HG03196 (cell line): ENCODE results near the gene MUC6.

Experiments used
- ATAC-seq: cut with Tn5 transposase; IDR thresholded peaks from one replicate; pipeline ENCODE4 v1.9.1; 2021; ENCODE audit not compliant: unreplicated experiment

MUC6 gene

GRCh38 chr11:1072116-1072820 lies 35.8 kb upstream of the MUC6 start:
- no peak for ATAC-seq

GRCh38 chr11:1071571-1072115 lies 35.1 kb upstream of the MUC6 start:
- ATAC-seq = no peak

- ATAC-seq = no peak
Observed at GRCh38 chr11:1070594-1071462, 34.3 kb upstream of the MUC6 start.

DNA sequence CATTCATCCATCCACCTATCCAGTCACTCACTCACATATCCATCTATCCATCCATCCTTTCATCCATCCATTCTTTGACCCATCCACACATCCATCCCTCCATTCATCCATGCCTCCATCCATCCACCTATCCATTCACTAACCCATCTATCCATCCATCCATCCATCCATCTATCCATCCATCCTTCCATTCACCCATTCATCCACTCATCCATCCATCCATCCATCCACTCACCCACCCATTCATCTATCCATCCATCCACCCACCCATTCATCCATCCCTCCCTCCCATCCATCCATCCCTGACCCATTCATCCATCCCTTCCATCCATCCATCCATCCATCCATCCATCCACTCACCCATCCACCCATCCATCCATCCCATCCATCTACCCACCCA lies 33.2 kb upstream of the MUC6 start:
- no peak for ATAC-seq

- ATAC-seq = no peak
Observed at GRCh38 chr11:1067812-1068496, 31.4 kb upstream of the MUC6 start.

DNA sequence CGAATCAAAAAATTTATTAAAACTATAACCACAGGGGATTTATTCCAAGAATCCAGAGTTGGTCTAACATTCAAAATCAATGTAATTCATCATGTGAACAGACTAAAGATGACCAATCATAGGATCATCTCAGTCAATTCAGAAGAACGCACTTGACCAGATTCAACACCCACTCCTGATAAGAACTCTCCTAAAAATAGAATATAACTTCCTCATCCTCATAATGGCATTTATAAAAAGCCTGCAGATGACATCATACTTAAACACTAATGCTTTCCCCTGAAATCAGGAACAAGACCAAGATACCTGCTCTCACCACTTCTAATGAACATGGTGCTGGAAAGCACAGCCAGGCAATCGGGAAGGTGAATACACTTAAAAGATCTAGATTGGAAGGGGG lies 27.6 kb upstream of the MUC6 start:
- no peak for ATAC-seq

DNA sequence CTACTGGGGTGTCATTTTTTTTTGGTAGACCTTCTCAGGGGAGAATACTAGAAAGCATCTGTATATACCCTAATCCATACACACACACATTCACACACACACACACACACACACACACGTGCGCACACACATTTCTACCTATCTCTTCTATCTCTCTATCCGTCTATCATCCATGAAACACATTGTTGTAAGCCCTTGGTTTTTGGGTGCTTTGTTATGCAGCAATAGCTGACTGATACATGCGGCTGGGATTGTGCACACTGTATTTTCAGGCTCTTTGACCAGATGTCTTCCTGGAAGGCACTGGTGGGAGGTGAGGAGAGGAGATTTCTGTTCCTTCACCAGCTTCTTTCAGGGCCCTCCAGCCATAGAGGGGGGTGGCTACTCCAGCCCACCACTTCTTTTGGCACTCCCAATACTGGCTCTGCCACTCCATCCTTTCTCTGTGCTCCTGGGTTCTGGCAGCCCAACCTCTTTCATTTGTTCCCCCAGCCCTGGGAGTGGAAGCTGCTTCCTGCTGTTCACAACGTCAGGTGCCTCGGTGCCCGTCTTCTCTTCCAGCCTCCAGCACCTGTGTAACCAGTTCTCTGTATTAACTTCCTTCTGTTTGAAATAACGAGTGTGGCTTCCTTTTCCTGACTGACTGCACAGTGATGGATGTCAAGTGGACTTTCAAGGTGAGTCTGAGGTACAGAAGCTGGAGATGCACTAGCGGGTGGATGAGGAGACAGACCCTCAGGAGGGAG lies 25.7 kb upstream of the MUC6 start:
- no peak for ATAC-seq

DNA sequence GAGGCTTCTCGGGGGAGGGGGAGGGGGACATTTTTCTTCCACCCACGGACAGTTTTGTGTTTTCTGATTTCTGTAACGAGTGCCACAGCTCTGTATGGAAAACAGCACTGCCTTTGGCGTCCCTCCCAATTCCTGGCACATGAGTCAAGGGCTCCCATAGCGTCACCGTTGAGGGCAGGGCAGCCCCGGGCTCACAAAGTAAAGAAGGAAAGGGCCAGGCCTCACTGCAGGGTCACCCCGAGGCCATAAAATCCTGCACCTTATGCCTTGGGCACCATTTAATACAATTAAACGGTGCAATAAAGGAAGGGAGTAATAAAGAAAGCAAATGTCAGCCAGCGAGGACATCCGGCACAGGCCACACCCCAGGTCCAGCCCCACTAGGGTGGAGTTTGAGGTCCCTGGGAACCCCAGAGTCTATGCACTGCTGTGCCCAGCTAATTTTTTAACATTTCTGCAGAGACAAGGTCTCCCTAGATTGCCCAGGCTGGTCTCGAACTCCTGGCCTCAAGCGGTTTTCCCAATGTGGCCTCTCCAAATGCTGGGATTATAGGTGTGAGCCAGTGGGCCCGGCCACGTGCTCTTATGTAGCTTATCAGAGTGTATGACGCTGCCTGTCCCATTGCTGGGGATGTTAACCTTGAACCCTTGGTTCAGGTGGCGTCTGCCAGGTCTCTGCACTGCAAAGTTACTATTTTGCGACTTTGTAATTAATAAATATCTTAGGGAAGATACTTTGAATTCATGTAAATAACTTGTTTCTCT lies 24.5 kb upstream of the MUC6 start:
- ATAC-seq = no peak

- ATAC-seq = no peak
Observed at GRCh38 chr11:1060410-1060809, 23.9 kb upstream of the MUC6 start.

DNA sequence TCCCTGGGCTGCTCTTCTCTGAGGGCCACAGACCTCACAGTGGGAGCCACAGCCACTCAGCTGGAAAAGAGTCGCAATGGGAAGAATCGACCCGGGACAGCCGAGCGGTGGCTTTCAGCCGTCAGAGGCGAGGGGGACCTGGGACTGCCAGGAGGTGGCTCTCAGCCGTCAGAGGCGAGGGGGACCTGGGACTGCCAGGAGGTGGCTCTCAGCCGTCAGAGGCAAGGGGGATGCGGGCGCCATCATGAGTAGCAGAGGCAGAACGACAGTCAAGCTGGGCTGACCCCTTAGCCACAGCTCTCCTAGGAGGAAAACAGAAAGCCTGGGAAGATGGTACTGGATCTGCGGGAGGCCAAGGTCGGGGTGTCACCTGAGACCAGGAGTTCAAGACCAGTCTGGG lies 23.2 kb upstream of the MUC6 start:
- ATAC-seq = no peak

GRCh38 chr11:1057806-1058205 lies 21.3 kb upstream of the MUC6 start:
- ATAC-seq = no peak

DNA sequence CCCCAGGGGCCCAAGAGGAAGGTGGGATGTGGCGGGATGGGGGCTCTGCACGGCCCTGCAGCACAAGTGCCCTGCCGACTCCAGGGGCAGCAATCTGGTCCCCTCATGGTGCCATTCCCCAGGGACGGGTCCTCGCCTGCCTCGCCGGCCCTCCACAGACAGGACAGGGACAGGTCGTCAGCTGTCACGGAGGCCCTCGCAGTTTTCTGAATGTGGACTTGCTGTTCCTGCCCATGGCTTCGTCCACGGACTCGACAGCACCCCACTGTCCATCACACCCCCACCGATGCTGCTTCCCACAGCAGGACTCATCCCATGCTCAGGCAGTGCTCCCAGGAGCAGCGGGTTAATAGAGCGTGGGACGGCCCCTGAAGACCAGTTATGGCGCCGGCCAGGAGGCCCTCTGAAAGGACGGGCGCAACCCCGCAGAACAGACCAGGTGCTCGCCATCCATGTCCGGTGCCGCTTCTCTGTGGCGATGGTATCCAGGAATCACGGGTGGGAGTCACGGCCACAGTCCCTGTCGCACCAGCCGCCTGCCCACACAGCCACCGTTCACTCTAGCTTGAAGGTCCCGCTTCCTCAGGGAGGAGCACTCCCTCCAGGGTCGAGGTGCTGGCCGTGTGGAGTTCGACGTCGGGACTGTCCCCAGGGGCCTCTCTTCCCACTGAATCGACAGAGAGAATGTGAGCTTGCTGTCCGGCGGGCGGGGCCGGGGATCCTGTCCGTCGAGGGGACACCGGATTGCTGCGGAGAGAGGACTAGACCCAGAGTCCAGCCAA lies 19.7 kb upstream of the MUC6 start:
- ATAC-seq = no peak

DNA sequence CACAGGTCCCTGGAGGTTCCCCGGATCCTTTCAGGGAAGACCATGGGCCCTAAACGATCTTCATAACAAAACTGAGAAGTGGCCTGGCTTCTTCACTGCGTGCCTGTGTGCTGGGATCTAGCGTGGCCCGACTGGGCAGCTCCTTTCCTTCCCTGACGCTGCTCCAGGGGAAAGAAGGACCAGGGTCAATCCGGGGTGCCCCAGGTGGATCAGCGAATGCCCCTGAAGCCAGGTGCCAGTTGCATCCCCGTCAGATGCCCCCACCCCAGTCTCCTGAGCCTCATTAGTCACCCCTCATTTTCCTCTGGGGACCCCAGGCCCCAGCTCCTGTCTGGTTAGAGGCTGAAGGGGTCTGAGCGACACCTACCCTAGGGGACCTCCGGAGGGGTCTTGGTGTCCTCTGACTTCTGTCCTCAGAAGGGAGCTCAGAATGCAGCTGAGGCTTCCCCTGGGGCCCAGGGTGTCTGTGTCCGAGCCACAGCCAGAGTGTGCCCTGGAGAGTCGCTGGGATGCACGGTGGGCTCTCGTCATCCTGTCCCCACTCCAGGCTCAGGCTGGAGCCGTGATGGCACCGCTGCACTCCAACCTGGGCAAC lies 18.7 kb upstream of the MUC6 start:
- ATAC-seq = no peak

GRCh38 chr11:1054143-1055108 lies 17.9 kb upstream of the MUC6 start:
- ATAC-seq = no peak

DNA sequence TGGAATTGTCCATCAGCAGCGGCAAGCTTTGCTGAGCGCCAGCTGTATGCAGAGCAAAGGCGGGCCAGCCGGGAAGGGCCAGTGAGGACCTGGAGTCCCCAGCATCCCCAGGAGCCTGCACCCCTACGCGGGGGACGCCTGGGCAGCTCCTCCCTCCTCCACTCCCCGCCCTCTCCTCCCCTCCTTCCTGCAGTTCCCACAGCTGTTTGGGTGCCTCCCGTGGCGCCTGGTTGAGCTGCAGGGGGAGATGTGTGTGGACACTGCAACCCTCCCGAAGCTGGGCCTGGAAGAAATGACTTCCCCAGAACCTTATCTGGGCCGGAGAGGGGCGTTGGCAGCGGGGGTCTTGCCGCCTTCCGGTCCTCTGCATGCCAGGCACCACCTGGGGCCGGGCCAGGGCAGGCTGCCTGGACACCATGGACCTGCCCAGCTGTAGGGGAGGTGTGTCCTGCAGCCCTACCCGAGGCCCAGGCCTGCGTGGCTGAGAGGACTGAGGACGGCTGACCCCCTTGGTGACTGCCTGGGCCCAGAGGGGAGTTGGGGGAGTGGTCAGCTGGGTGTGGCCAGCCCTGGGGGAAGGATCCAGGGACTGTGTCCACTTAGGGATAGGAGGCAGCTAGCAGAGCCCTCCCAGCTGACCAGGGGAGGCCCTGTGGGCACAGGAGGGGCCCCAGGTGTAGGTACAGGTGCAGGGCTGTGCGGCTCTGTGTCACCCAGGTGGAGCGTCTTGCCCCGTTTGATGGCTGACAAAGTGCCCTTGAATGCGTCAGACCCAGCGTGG lies 16.8 kb upstream of the MUC6 start:
- ATAC-seq = no peak

- ATAC-seq = no peak
Observed at GRCh38 chr11:1052133-1053011, 15.9 kb upstream of the MUC6 start.
